Urothelium cell line (cell line): Measurements from ENCODE around the gene CSH1.
"Not testable (repeated sequence)": the region's sequence is repeated elsewhere in the genome, so short reads cannot be mapped to it uniquely, and the experiment has no call there.

Experiments used
- DNase-seq: peaks from one replicate; pipeline ENCODE4 v3.0.0; 2011; ENCODE audit warnings: low spot score, mixed read lengths
- FAIRE-seq: peaks from 2 replicates; lab custom pipeline; 2011; peaks lifted over from hg19 to GRCh38; lab: Jason Lieb, UNC

Gene CSH1

DNA sequence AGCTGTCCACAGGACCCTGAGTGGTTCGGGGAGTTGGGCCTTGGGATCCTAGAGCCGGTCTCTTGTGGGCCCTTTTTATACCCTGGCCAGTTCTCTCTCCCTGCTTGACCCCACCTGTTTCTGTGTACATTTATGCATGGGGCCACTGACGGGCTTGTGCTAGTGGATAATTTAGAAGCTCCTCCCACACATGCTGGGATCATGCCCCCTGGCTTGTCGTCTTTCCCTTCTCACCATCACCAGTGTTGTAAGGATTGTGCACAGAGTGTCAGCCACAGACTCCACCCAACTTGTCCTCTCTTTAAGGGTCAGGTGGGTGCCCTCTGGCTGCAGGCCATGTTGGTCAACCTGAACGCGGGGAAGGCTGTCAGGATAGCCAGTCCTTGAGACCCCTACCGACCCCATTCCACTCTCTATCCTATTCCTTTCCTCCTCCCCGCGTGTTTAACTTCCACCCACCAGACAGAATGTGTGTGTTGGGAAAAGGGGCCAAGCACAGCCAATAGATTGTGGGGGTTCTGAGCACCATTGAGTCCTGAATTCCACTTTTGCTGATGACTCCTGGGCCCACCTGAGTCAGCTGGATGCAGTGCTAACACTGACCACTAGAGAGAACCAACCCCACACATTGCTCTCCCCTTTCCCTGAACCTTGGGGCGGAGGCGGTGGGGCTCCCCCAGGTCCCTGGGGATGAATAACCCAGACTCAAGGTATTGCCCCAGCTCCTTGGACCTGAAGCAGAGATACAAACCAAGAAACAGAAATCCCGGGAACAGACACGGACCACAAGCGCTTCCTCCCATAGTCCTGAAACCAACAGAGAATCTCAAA lies at the start of gene CSH1:
TSS of gene CSH1 (minus strand) at position 51 of the 831 bp plus-strand sequence. CDS start 63 bp downstream, outside the sequence.
- FAIRE-seq, result peak; percentile 85
- DNase-seq, result not testable (repeated sequence)

DNA sequence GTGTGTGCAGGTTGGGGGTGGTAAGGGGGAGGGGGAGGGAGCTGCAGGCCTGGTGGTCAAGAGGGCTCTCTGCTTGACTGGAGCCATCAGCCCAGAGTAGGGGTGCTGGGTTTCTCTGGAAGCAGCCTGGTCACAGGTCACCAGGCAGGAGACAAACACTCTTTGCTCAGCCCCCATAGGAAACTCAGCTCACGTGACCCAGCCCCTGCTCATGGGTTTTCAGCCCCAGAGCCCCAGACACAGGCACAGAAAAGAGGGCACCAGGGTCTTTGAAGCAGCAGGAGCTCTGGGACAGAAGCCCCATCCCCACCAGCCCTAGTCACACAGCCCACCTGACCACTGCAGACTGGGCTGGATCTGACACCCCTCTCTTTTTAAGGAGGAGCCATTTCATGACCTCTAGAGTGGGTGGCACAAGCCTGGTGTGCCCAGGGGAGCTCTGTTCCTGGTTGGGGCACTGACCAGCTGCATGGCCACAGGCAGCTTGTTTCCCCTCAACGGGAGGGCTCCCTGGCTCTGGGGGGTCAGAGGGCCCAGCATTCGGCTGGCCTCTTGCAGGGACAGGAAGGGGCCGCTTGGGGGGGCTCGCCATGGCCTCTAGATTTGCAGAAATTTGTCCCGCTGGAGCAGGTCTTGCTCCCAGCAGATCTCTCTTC lies 49.5 kb upstream of the CSH1 start:
- DNase-seq (no peak), FAIRE-seq (no peak)

DNA sequence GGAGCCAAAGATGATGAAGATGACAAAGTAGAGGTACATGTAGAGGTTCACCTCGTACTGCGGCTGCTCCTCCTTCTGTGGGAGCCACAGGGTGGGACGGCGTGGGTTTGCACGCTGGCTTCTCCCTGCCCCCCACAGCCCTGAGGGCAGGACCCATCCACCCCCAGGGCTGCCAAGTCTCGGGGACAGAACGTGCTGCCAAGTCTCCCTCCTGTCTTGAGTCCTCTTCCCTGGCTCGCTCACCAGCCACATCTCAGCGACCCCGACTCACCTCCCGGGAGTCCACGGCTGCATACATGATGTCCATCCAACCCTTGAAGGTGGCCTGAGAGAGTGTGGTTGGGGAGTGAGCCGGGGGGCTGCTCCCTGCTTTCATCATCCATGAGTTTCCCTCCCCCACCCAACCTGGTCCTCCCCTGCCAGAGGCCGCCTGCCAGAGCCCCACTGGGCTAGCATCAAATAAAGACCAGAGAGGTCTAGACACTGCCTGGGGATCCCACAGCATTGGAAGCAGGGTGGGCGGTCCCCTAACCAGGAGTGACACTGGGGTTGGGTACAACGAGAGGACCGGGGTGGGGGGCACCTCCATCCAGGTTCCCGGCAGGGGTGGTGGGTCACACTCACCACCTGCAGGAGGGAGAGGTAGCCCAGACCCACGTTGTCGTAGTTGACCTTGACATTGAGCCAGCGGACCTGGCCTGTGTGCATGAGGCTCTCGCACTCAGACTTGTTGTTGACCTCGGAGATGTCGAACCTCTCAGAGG lies 48.5 kb upstream of the CSH1 start:
- FAIRE-seq (no peak), DNase-seq (no peak)

DNA sequence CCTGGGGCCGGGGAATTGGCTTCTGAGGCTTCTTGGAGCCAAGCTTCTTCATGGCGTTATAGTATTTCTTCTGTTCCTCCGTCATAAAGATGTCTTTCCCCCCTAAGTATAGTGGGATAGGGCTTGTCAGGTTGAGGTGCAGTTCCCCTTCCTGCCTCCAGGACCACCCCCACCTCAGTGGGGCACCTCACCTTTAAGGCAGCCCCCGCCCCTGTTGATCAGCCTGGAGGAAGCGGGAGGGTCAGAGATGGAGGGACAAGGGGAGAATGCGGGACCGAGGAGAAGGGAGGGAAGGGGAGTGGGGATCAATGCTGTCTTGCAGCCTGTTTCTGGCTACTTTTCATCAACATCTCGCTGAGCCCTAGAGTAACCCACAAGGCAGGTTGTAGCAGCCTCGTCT lies 47.4 kb upstream of the CSH1 start:
- FAIRE-seq (no peak), DNase-seq (no peak)

DNA sequence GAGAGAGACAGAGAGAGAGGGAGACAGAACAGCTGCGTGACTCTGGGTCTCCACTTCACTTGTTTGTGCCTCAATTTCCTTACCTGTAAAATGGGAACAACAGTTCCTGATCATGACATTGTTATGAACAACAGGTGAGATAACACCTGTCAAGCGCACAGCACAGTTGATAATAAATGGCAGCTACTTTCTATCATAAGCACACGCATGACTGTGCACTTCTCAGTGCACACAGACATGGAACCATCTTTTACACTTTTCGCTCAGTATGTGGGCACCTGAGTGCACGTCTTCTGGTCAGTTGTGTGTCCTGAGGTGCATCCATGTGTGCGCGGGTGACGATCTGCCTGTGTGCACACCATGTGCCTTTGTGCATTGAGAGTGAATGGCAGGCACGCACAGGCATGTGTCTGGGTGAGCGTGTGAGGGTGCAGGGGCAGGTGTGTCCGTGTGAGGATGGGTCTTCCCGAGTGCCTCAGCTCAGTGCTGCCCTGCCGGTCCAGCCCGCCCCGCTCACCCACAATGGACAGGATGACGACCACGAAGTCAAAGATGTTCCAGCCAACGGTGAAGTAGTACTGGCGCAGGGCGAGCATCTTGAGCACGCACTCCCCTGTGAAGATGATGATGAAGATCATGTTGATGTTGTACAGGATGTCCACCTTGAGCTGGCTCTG lies 46.1 kb upstream of the CSH1 start:
- FAIRE-seq (no peak), DNase-seq (no peak)

DNA sequence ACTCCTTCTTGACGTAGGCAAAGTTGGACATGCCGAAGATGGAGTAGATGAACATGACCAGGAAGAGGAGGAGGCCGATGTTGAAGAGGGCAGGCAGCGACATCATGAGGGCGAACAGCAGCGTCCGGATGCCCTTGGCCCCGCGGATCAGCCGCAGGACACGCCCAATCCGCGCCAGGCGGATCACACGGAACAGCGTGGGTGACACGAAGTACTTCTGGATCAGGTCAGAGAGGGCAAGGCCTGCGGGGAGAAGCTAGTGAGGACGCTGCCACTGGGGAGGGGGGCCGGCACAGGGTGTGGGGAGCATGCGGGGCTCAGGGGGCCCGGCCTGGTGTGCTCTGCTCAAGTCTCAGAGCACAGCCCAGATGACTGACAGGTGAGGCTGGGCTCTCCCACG lies 45.4 kb upstream of the CSH1 start:
- DNase-seq, result no peak
- peak; percentile 59 for FAIRE-seq

DNA sequence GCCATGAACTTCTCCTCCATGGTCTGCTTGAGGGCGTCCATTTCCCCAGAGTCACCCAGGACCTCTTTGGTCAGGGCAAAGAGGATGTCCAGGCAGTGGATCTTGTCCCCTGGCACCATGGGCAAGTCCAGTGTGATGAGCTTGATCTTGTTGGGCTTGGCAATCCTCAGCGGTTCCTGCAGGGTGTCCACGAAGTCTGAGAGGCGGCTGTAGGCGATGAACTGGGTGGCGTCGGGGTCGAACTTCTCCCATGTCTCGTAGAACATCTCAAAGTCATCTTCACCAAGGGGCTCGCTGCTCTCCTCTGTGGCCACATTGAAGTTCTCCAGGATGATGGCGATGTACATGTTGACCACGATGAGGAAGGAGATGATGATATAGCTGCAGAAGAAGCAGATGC lies 44.8 kb upstream of the CSH1 start:
- DNase-seq (no peak), FAIRE-seq (peak; percentile 46)

DNA sequence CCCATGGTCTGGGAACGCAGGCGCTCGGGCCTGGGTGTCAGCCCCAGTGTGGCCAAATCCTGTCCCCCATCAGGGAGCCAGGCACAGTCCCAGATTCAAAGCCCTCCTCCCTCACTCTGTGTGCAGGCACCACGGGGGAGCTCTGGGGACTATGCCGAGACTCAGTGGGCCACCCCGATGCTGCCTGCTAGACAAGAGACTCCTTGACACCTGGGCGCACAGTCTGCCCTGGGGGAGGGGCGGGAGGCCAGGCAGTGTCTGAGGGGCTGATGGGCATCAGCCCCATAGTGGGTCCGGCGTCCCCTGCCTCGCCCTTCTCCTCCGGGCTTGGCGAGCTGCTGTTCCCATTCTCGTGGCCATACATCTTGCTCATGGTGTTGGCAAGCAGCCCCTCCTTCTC lies 44.2 kb upstream of the CSH1 start:
- FAIRE-seq (no peak), DNase-seq (no peak)

DNA sequence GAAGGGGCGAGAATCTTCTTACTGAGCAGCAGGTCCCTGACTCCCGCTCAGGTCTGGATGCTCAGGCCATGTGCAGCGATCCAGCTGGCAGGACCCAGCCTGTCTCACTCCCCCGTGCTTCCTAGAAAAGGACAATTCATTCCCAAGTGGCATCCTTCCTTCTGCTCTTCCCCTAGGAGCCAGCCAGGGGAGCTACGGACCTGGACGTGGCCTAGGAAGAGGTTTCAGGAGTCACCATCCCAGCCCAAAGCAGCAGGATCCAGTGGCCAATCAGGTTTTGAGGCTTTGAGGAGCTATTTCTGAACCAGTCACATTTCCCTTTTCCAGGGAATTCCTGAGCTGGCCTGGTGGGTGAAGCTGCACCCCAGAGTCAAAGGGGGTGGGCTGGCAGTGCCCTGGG lies 43.5 kb upstream of the CSH1 start:
- DNase-seq (no peak), FAIRE-seq (no peak)

DNA sequence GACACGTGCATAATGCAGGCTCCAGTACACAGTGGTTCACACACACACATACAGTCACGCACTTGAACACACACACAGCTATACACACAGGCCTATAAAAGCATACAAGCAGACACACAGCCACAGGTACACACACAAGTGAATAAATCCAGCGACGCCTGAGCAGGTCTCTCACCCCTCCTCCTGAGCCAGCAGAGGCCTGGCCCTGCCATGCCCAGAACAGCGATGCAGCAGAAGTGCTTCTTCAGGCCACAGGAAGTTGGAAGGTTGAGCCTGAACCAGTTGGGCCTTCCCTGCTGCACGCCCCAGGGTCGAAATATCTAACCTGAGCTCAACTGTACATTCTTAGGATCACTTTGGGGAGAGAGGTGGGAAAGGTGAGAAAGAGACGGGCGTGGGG lies 43.0 kb upstream of the CSH1 start:
- DNase-seq (no peak), FAIRE-seq (peak; percentile 83)

DNA sequence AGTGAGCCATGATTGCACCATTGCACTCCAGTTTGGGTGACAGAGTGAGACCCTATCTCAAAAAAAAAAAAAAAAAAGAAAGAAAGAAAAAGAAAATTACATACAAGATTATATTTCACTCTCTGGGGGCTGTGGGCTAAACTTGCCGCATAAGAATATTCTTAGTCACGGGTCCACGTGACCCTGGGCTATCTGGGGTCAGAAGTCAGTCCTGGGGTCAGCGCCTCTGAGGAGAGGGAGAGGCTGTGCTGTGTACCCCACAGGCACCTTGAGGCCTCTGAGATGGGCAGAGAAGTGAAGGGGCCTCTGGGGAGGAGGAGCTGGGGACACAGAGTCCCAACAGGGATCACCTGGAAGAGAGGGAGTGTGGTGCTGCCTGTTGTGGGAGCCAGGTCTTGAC lies 41.5 kb upstream of the CSH1 start:
- DNase-seq (no peak), FAIRE-seq (no peak)

DNA sequence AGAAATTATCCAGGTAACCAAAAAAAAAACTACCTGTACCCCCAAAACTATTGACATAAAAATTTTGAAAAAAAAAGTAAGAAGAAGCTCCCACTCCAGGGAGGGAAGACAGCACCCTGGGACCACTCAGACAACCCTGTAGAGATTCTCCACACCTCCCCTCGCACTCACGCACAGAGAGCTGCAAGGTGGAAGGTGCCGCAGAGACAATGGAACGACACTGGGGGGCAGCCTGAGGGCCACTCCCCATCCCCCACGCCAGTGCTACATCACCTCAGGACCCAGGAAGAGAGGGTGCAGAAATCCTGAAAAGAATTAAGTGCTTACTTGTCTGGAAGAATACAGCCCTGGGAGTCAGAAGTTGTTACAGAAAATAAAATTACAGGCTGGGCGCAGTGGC lies 40.9 kb upstream of the CSH1 start:
- no peak for FAIRE-seq
- no peak for DNase-seq

DNA sequence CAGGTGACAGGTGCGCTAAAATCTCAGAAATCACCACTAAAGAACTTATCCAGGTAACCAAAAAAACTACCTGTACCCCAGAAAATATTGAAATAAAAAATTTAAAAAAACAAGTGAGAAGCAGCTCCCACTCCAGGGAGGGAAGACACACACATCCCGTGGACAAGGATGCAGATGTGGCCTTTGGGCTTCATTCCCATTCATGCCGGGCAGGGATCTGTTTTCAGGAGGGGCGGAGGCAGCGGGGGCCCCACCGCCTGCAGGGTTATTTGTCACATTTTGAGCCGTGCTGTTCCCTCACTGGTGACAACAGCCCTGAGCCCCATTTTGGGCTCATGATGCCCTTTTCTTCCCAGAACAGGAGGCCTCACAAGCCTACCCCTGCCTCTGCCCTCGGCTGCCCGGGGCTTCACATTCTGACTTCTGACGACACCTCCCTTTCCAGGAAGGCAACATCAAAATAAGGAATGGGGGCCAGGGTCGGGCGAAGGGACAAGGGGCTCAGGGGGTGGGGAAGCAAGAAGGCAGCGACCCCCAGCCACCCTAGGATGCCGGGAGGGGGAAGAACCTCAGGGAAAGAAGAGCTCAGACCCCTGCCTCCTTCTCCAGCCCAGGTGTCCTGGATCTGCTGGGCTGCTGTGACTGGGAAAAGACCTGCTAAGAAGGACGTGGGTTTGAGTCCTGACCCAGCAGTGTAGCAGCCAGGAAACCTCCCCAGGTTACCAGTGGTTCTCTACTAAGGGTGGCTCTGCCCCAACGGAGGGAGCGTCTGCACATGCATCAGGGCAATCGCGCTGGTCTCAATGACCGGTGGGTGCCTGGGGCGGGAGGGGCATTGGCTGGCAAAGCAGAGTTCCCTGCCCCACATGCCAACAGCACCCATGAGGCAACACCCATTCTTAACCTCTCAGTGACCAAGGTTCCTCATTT lies 38.1 kb upstream of the CSH1 start:
- no peak for DNase-seq
- no peak for FAIRE-seq

DNA sequence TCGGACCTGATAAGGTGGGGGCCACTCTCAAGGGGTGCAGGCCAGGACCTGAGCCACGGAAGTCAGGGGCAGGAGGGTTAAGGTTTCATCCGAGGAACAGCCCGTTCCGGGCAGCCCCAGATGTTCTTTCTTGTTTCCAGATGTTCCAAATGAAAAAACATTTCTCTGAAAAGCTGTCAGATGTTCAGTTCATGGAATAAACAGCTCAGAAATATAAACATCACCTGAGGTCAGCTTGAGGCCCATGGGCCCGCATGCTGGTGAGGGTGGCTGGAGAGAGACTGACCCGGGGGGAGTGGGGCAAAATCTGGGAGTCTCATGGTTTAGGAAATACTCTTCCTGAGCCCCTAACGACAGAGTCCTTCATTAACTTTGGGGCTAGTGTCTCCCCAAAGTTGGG lies 37.2 kb upstream of the CSH1 start:
- DNase-seq (no peak), FAIRE-seq (no peak)

DNA sequence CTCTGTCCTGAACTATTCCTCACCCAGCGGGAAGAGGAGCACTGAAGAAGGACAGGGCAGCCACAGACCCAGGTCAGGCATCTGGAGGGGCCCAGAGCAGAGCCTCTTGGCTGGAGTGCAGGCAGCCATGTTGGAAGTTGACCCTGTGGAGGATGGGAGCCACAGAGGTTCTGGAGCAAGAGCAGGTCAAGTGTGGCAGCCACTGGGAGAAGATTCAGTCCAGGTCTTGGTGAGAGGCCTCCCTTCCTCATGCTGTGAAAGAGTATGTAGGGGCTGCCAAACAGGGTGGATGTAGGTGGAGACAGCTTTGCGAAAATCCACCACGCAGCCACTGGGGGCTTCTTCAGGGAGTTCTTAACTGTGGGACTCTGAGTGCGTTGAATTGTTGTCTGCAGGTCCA lies 36.3 kb upstream of the CSH1 start:
- no peak for DNase-seq
- no peak for FAIRE-seq

DNA sequence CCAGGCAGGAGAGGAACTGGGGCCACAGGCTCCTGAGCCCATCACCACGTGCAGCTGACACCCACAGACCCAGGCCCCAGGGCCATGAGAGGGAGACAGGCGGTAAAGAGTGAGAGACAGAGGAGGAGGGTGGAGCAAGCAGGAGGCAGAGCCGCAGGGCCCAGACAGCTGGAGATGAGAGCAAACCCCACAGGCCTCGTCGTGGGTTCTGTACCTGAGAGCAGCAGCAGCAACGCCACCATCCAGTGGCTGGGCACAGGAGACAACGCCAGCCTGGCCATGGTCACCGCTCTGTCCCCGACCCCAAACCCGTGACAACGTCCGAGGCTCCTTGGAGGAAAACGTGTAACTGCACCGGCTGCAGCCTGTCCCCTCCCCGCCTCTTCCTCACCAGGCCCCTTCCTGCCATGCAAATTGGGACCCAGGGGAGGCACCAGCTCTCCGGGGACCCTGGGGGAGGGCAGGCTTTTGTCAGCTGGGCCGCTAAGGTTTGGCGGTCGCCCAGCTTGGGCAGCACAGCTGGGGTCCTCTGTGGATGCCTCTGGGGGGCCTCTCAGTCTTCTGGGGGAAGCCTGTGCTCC lies 35.7 kb upstream of the CSH1 start, which contains the start of gene CD79B:
TSS of gene CD79B (minus strand) at position 351 of the 581 bp plus-strand sequence. CDS start at position 281, 70 bp downstream.
- no peak for FAIRE-seq
- no peak for DNase-seq

DNA sequence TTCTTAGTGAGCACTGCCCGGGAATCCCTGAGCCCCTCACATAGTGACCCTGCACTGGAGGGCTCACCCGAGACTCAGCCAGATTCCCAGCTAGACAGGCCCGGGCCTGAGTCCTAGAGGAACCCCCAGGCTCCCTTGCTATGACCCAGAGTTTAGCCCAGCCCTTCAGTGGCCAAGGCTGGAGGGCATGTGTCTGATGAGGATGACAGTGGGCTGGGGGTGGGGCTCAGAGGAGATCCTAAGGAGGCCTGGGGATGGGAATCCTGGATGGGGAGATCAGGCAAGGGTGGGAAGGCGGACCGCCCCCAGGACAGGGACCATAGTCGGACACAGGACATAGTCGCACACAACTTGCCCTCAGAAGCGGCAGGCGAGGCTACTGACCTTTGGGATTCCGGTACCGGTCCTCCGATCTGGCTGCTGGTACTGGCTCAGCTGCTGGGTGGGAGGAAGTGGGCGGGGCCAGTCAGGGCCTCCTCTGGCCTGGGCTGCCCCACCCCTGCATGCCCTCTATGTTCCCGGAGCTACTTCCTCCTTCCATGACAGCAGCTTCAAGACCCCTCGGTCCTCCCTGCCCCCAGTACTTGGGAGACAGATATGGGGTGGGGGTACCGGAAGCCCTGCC lies 34.7 kb upstream of the CSH1 start:
- no peak for DNase-seq
- no peak for FAIRE-seq

DNA sequence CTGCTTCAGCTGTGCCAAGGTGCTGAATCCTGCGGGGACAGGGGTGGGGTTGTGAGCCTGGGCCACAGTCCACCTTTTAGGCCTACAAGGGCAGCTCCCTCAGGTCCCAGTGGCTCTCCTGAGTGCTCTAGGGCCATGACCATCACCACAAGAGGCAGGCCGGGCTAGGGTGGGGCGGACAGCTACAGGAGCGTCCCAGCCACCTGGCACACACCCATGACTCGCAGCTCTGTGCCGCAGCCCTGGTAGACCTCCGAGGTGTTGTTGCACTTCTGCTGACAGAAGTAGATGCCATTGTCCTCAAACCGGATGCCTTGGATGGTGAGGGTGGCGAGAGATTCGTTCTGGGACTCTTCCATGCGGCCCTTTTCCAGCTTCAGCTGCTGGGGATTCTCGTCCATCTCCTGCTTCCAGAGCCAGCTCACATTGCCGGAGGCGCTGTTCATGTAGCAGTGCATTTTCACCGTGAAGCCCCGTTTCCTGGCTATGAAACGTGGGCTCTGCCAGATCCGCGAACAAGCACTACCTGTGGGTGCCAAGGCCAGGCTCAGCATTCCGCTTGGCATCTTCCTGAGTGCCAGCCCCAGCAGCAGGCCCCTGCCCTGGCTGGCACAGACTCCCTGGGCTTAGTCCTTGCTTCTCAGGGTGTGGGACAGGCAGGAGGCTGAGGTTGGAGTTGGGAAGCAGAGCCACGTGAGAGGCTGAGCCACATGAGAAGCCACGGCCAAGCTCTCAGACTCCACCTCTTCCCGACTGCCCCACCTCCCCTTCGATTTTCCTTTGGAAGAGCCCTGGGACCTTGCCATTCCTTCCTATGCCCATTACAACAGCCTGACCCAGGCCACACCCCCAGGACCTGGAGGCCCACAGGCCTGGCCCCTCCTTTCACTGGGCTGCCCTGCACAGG lies 33.7 kb upstream of the CSH1 start:
- FAIRE-seq, result peak; percentile 56

More for the DNA sequence above, 33.7 kb upstream of the CSH1 start:
- no peak for DNase-seq
